ENCODE results near the gene PCDH9. TPM values are rescaled to one million over a fixed set of nuclear protein-coding genes. Genes with fewer than 3 reads are reported as not detected.

Gene PCDH9
- total and polyA plus RNA-seq, 11 donors = 3.0 to 39.6 (median 21.6) TPM

DNA sequence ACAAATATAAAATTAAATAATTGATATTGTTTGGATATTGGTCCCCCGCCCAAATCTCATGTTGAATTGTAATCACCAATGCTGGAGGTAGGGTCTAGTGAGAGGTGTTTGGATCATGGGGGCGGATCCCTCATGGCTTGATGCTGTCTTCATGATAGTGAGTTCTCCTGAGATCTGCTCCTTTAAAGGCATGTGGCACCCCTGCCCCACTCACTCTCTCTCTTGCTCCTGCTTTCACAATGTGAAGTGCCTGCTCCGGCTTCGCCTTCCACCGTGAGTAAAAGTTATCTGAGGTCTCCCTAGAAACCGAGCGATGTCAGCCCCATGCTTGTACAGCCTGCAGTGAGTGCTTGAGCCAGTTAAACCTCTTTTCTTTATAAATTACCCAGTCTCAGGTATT, 248.2 kb downstream of the PCDH9 start:
- H3K4me1 ChIP-seq = no peaks in the 10 kb centered on the region
- H3K27ac ChIP-seq = no peak overlapping the region
- H3K9me3 ChIP-seq = no peaks in the 10 kb centered on the region
- ATAC-seq = no peak
- intact Hi-C loops (cut with DNase I) = no loop called here
- WGBS, 4 donors = 92 to 95% (median 92%) methylated on average over 7 of the region's 7 CpGs
- no peak for DNase-seq
- H3K36me3 ChIP-seq = no peaks in the 10 kb centered on the region
- no peak overlapping the region for H3K4me3 ChIP-seq
- H3K27me3 ChIP-seq = no peaks in the 10 kb centered on the region
- TF ChIP-seq, protein P1, sequence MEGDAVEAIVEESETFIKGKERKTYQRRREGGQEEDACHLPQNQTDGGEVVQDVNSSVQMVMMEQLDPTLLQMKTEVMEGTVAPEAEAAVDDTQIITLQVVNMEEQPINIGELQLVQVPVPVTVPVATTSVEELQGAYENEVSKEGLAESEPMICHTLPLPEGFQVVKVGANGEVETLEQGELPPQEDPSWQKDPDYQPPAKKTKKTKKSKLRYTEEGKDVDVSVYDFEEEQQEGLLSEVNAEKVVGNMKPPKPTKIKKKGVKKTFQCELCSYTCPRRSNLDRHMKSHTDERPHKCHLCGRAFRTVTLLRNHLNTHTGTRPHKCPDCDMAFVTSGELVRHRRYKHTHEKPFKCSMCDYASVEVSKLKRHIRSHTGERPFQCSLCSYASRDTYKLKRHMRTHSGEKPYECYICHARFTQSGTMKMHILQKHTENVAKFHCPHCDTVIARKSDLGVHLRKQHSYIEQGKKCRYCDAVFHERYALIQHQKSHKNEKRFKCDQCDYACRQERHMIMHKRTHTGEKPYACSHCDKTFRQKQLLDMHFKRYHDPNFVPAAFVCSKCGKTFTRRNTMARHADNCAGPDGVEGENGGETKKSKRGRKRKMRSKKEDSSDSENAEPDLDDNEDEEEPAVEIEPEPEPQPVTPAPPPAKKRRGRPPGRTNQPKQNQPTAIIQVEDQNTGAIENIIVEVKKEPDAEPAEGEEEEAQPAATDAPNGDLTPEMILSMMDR (IDR thresholded peaks at IDR 0.05) = no peak
- no peak for TF ChIP-seq POLR2A (IDR thresholded peaks at IDR 0.05)

DNA sequence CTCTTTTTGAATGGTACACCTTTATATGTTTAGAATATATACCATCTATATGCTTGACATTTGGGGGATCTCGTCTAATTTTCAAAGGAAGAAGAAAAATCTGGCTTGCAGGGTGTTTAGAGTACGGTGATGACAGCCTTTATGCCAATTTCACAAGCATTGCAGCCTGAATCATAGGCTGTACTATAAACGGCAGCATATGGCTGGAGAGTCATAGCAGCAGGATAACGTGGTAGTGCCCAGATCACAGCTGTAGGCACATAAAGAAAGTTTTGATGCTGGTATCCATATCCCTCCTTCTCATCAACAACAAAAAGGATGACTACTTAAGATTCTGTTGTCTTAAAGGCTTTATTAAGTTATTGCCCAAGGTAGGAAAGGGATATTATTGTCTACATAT, 253.0 kb downstream of the PCDH9 start:
- Histone ChIP-seq H3K27ac (no peak overlapping the region), H3K36me3 (no peaks in the 10 kb centered on the region), H3K4me3 (no peak overlapping the region), H3K27me3 (no peaks in the 10 kb centered on the region), H3K4me1 (no peaks in the 10 kb centered on the region), H3K9me3 (no peaks in the 10 kb centered on the region)
- no peak for TF ChIP-seq POLR2A (IDR thresholded peaks at IDR 0.05)
- TF ChIP-seq, protein P1 (IDR thresholded peaks at IDR 0.05) = no peak
- DNase-seq (no peak), ATAC-seq (no peak)
- intact Hi-C loops (cut with DNase I) = no loop called here
- WGBS, 4 donors = 88 to 94% (median 91%) methylated on average over 4 of the region's 4 CpGs

DNA sequence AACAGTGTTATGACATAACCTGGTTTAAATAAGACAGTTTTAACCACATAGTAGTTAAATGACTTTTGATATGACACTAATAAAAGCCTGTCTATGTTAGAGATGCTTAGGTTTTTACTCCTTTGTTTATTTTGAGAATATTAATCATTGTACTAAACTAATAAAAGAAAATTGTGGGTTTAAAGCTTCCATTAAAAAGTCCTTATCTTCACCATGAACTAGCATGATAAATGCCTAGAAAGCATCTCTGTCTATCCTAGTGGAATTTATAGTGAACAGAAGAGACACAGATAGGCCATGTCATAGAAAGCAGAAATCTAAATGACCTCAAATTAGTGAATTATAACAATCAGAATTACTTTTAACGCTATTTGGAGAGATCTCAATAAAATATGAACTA, 255.2 kb downstream of the PCDH9 start:
- intact Hi-C loops (cut with DNase I) = no loop called here
- 89 to 95% (median 94%) methylated on average over 1 of the region's 1 CpG for WGBS, 4 donors

DNA sequence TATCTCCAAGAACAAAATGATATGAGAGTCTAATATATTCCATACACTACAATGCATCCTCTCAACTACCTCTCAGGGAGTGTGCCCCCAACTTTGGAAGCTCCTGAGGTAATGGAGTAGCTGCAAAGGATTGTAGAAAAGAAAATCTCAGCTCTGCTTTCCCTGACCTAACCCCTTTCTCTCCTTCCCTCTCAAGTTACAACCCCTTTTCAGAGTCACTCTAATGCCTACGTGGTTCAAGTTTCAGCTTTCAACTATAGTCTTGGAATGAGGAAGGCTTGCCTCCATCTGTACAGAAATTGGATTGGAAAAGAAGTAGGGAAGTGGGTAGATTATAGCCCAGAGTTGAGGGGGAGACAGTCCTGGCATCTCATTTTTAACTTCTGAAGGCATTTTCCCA, 256.0 kb downstream of the PCDH9 start:
- Histone ChIP-seq H3K27me3 (no peaks in the 10 kb centered on the region), H3K27ac (no peak overlapping the region), H3K9me3 (no peaks in the 10 kb centered on the region), H3K4me3 (no peak overlapping the region), H3K36me3 (no peaks in the 10 kb centered on the region), H3K4me1 (no peaks in the 10 kb centered on the region)
- DNase-seq (no peak), ATAC-seq (no peak)
- WGBS, 4 donors = 87 to 91% (median 88%) methylated on average over 1 of the region's 1 CpG
- intact Hi-C loops (cut with DNase I) = no loop called here
- no peak for TF ChIP-seq POLR2A (IDR thresholded peaks at IDR 0.05)
- TF ChIP-seq, protein P1 (IDR thresholded peaks at IDR 0.05) = no peak

More for the DNA sequence above, 255.2 kb downstream of the PCDH9 start:
- TF ChIP-seq POLR2A (IDR thresholded peaks at IDR 0.05) = no peak
- TF ChIP-seq, protein P1 (IDR thresholded peaks at IDR 0.05) = no peak
- no peaks in the 10 kb centered on the region for H3K4me1 ChIP-seq
- H3K27ac ChIP-seq = no peak overlapping the region
- H3K27me3 ChIP-seq = no peaks in the 10 kb centered on the region
- ATAC-seq (no peak), DNase-seq (no peak)
- H3K4me3 ChIP-seq = no peak overlapping the region
- H3K36me3 ChIP-seq = no peaks in the 10 kb centered on the region
- no peaks in the 10 kb centered on the region for H3K9me3 ChIP-seq

Data from heart left ventricle (tissue), 16 donors.